ENCODE data around the gene JHY.

GRCh38 chr11:122847466-122847865, 35.1 kb upstream of the JHY start:
- TF ChIP-seq CTCF (IDR thresholded peaks at IDR 0.05), result no peak
- TF ChIP-seq POLR2A (IDR thresholded peaks at IDR 0.05), result no peak
